Measurements from ENCODE around the gene IQCH.
"Not testable (repeated sequence)": the region's sequence is repeated elsewhere in the genome, so short reads cannot be mapped to it uniquely, and the experiment has no call there.

IQCH gene

GRCh38 chr15:67343206-67343605 is 88.6 kb downstream of the IQCH start:
- no peak for DNase-seq (ENCODE audit: extremely low spot score, insufficient read length, low read depth)
- no peak for FAIRE-seq

DNA sequence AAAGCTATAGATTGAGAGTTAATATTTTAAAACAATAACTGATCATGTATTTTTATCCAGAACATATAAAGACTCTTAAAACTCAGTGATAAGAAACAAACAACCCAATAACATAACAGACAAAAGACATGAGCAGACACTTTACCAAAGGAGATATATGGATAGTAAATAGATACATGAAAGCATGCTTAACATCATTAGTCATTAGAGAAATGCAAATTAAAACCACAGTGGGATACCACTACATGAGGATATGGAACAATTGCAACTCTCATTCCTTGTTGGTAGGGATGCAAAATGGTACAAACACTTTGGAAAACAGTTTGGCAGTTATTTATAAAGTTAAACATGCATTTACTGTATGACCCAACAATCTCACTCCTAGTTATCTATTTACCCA is 95.0 kb downstream of the IQCH start:
- FAIRE-seq (no peak), DNase-seq (ENCODE audit: extremely low spot score, insufficient read length, low read depth) (no peak)

DNA sequence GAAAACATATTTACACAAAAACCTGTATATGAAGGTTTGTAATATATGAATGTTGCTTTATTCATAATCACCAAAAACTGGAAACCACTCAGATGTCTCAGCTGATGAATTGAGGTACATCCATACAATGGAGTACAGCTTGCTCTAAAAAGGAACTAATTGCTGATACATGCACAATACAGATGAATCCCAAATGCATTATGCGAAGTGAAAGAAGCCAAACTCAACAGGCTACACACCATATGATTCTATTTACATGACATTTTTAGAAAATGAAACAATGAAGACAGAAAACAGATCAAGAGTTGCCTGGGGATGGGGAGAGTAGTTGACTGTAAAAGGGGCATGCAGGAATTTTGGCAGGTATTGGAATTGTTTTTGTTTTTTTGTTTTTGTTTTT is 95.5 kb downstream of the IQCH start:
- DNase-seq (ENCODE audit: extremely low spot score, insufficient read length, low read depth) (no peak), FAIRE-seq (no peak)

- DNase-seq (ENCODE audit: extremely low spot score, insufficient read length, low read depth) (no peak), FAIRE-seq (no peak)
These were observed 103.8 kb downstream of the IQCH start for GRCh38 chr15:67358391-67358790.

- FAIRE-seq (no peak), DNase-seq (ENCODE audit: extremely low spot score, insufficient read length, low read depth) (no peak)
These were observed 104.2 kb downstream of the IQCH start for GRCh38 chr15:67358812-67359211.

GRCh38 chr15:67359431-67360079 is 105.0 kb downstream of the IQCH start:
- FAIRE-seq (no peak), DNase-seq (ENCODE audit: extremely low spot score, insufficient read length, low read depth) (no peak)

- FAIRE-seq (no peak), DNase-seq (ENCODE audit: extremely low spot score, insufficient read length, low read depth) (no peak)
These were observed 106.5 kb downstream of the IQCH start for GRCh38 chr15:67361100-67361499.

- not testable (repeated sequence) for FAIRE-seq; DNase-seq (ENCODE audit: extremely low spot score, insufficient read length, low read depth)
These were observed 109.1 kb downstream of the IQCH start for GRCh38 chr15:67363712-67364111.

- no peak for FAIRE-seq
- DNase-seq (ENCODE audit: extremely low spot score, insufficient read length, low read depth) = no peak
These were observed 111.4 kb downstream of the IQCH start for GRCh38 chr15:67365994-67366393.

DNA sequence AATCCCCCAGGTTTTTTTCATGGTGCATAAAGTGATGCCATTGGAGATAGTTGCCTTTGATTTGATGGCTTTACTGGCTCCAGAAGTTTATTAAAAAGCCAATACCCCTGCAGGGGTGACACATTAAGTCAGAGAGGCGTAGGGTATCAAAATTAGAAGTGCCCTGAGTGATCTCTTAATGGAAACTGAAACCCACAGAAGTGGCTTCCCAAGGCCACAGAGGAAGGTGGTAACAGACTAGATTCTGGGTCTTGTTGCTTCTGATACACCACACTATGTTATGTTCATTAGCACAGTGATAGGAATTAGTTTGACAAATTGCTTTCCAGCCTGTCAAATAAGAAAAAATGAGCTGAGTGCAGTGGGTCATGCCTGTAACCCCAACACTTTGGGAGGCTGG is 112.3 kb downstream of the IQCH start:
- no peak for DNase-seq (ENCODE audit: extremely low spot score, insufficient read length, low read depth)
- FAIRE-seq = no peak

DNA sequence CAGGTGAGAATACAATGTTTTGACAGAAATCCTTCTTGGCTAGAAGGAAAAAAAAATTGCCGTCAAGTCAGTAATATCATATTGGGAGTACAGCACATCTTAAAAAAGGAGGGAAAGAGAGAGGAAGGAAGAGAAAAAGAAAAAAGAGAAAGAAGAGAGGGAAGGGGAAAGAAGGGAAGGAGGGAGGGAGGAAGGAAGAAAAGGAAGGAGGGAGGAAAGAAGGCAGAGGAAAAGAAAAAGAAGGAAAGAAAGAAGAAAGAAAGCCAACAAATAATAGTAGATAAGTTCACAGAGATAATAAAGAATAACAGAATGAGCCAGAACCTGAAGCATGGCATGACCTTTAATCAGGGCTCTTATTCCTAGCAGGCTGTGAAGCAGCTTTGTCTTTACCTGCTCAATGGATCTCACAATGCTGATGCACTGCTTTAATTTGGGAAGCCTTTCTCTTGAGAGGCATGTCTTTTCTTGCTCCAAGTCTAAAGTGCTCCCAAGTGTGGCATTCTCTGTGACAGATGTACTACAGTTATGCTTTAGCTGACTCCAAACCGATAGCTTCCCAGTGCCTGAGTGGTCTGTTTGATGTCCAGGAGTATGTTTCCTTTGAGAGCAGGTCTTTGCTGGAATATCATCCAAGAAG is 114.9 kb downstream of the IQCH start:
- FAIRE-seq = no peak

GRCh38 chr15:67370206-67370954 is 115.8 kb downstream of the IQCH start:
- FAIRE-seq (no peak), DNase-seq (ENCODE audit: extremely low spot score, insufficient read length, low read depth) (no peak)

More for the DNA sequence above, 114.9 kb downstream of the IQCH start:
- no peak for DNase-seq (ENCODE audit: extremely low spot score, insufficient read length, low read depth)

DNA sequence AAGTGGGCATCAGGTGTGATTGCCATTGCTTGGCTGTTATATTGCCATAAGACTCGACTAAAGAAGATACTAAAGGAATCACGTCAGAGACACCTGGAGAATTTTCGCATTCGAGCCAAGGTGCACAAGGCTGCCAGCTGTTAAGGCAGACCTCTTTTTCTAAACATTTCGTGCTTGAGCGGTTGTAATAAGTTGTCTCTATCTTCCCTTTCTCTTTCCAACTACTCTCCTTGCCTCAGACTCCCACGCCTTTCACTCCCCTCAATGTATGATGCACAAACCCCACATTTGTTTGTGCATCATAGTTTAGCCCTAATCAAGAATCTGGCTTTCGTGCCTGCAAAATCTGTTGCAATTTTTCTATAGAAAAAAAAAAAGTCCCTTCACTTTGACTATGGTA is 118.0 kb downstream of the IQCH start:
- no peak for FAIRE-seq
- DNase-seq (ENCODE audit: extremely low spot score, insufficient read length, low read depth) = no peak

GRCh38 chr15:67372986-67373675 is 118.5 kb downstream of the IQCH start:
- DNase-seq (ENCODE audit: extremely low spot score, insufficient read length, low read depth) = no peak

DNA sequence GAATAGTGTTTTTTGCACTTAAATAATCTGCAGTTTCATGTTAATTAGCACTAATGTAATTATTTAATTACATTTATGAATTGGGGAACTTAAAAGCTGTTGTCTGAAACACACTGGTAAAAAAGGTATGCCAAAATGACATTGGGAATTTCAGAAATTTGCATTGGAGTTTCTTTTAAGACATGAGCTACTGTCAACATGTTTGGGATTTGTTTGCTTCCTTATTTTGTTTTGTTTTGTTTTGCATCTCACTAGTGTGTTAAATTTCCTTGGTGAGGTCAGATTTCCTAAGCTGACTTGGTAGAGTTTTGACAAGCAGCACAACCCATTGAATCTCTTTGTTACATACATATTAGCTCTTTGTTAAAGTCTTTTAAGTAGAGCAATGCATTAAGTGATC is 119.4 kb downstream of the IQCH start:
- FAIRE-seq (no peak), DNase-seq (ENCODE audit: extremely low spot score, insufficient read length, low read depth) (no peak)

More at GRCh38 chr15:67372986-67373675, 118.5 kb downstream of the IQCH start:
- FAIRE-seq = no peak

- DNase-seq (ENCODE audit: extremely low spot score, insufficient read length, low read depth) = no peak
- no peak for FAIRE-seq
These were observed 124.9 kb downstream of the IQCH start for GRCh38 chr15:67379530-67379929.

DNA sequence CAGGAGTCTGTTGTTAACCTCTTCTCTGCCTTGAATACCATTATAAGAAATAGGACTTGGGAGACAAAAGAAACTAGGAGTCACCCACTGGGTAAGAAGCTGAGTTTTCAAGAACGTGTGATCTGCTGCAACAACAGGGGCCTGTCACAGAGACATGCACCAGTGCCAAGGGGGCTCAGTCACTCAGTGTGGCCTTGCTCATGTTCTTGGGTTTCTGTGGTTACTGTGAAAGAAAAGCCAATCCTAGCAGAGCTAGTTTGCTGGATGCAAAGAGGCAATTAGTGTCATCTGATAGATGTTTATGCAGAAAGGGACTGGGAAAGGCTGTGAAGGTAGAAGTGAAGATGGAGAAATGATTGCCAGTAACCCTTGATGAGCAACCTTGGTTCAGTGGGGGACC is 126.3 kb downstream of the IQCH start:
- no peak for DNase-seq (ENCODE audit: extremely low spot score, insufficient read length, low read depth)
- no peak for FAIRE-seq

DNA sequence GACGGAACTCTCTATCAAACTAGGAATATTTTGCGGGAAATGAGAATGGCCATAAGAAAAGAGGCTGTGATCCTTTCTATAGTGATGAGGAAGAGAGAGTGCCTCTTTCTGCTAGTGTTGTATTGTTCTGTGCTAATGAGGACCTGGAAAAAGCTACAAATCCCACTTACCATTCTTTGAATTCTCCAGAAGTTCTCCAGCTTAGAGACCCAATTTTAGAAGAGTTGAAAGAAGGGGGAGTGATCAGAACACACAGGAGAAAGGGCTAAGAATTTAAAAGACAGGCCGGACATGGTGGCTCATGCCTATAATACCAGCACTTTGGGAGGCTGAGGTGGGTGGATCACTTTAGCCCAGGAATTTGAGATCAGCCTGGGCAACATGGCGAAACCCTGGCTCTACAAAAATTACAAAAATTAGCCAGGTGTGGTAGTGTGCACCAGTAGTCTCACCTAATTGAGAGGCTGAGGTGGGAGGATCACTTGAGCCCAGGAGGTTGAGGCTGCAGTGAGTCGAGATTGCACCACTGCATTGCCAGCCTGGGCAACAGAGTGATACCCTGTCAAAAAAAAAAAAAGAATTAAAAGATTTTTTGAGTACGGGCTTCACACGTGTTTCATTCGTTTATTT is 126.9 kb downstream of the IQCH start:
- no peak for DNase-seq (ENCODE audit: extremely low spot score, insufficient read length, low read depth)
- FAIRE-seq = no peak

DNA sequence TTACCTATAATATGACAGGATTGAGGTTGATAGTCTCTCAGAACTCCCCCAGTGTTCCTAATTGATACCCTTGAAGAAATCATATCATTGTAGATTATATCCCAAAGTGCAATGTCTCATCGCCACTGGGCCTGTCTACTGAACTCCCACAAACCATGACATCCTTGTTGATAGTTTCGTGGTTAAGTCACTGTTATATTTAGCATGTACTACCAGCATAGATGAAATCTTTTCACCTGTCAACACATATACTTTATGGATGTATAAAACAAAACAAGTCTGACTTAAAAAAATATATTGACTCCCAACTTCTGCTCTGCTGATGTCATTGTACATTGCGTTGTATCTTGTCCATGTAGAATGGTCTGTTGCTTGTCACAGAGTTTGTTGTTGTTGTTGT is 128.1 kb downstream of the IQCH start:
- no peak for DNase-seq (ENCODE audit: extremely low spot score, insufficient read length, low read depth)
- no peak for FAIRE-seq

- FAIRE-seq (no peak), DNase-seq (ENCODE audit: extremely low spot score, insufficient read length, low read depth) (no peak)
These were observed 129.3 kb downstream of the IQCH start for GRCh38 chr15:67383899-67384298.

Data from GM18507 (cell line).